ENCODE measurements around the gene GRXCR1. TPM values are rescaled to one million over a fixed set of nuclear protein-coding genes. Genes with fewer than 3 reads are reported as not detected.

The GRXCR1 gene
- total and polyA plus RNA-seq, 2 donors (not counting 1 experiment from before 2014, with no cell fraction given), result not detected

DNA sequence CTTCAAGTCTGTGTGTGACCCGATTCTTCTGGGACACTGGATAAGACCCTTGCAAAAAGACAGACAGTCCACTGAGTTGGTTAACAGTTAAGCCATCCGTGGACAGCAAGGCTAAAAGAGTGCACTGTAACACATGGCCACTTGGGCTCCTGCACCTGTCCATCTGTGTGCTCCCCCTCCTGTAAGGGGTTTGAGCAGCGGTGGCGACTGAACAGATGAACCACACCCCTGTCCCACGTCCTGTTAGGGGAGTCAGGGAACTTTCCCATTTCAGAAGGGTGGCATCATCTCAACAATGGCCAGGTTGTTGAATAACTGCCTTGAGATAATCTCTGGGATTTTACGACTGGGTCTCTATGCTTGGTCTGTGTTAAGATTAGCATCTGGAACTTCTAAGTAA, 178.6 kb downstream of the GRXCR1 start:
- no peaks in the 10 kb centered on the region for H3K79me2 ChIP-seq (ENCODE audit: control insufficient read depth, insufficient read depth, low read length)
- H3K4me3 ChIP-seq (replicated peaks in 1 of 4; ENCODE audit: control extremely low read depth in 1 of 4, insufficient read depth in 1 of 4, low read depth in 3 of 4, low read length in 4 of 4), result no peak overlapping the region
- H3K36me3 ChIP-seq (ENCODE audit: control insufficient read depth, insufficient read depth, low read length), result no peaks in the 10 kb centered on the region
- TF ChIP-seq EZH2 (IDR thresholded peaks at IDR 0.05; ENCODE audit: low read length, missing control alignments), result no peak
- no peak for TF ChIP-seq CTCF (conservative IDR thresholded peaks at IDR 0.05 in 1 of 2, IDR thresholded peaks at IDR 0.05 in 1 of 2; ENCODE audit: low read depth in 1 of 2, low read length in 2 of 2)
- no peak overlapping the region for H3K9ac ChIP-seq (ENCODE audit: insufficient read depth, low read length)
- H3K27ac ChIP-seq (ENCODE audit: insufficient read depth, low read length), result no peak overlapping the region
- no peaks in the 10 kb centered on the region for H3K4me1 ChIP-seq (ENCODE audit: control insufficient read depth, extremely low read depth, insufficient read depth, low read length)
- no peaks in the 10 kb centered on the region for H4K20me1 ChIP-seq (ENCODE audit: control insufficient read depth, extremely low read depth, insufficient read depth, low read length)
- DNase-seq (ENCODE audit: low read depth in 2 of 2), result no peak
- no peaks in the 10 kb centered on the region for H3K9me3 ChIP-seq (ENCODE audit: control insufficient read depth, insufficient read depth, low read depth, low read length)
- no peak overlapping the region for H2AFZ ChIP-seq (ENCODE audit: low read length)
- no peaks in the 10 kb centered on the region for H3K27me3 ChIP-seq (ENCODE audit: control insufficient read depth, insufficient read depth, low read length)
- no peak overlapping the region for H3K4me2 ChIP-seq (ENCODE audit: extremely low read depth, insufficient read depth, low read length)

Other genes with a start within 250 kb of the GRXCR1 start
- gene ATP8A1, start 235.6 kb upstream of the GRXCR1 start, total RNA-seq, result 1.5 and 4.8 TPM in 2 replicates
- 0.36 and 0.60 TPM in 2 replicates for gene ATP8A1, start 235.6 kb upstream of the GRXCR1 start, polyA plus RNA-seq